K562 (cell line): ENCODE results near the gene FASTK. TPM values are rescaled to one million over a fixed set of nuclear protein-coding genes. Genes with fewer than 3 reads are reported as not detected.

Experiments used
- CHD2 ChIP-seq: IDR thresholded peaks from 2 replicates; pipeline ENCODE4 v1.6.1; 2011; ENCODE audit warnings: low read depth, low read length
- CXXC5 ChIP-seq: fragments of 250-450 bp; sonication (Bioruptor Pico); IDR thresholded peaks from 2 replicates; pipeline ENCODE4 v1.8.0; 2022; ENCODE audit warnings: inconsistent platforms, mild to moderate bottlenecking, moderate library complexity
- FIP1L1 ChIP-seq: fragments of 200-400 bp; formaldehyde crosslinking; IDR thresholded peaks from 2 replicates; pipeline ENCODE4 v1.6.1; 2018; ENCODE audit warnings: mild to moderate bottlenecking, low read depth, low read length; ENCODE audit not compliant: poor library complexity, severe bottlenecking
- IRF1 ChIP-seq: sonication (generic); formaldehyde crosslinking; IDR thresholded peaks from 2 replicates; pipeline ENCODE4 v1.8.0; 2022; ENCODE audit warnings: missing genetic modification reagents, mild to moderate bottlenecking, borderline replicate concordance
- KLF10 ChIP-seq: fragments of 250-450 bp; sonication (Bioruptor Pico); IDR thresholded peaks from 2 replicates; pipeline ENCODE4 v1.6.1; 2021; ENCODE audit warnings: matching md5 sums
- NKRF ChIP-seq: fragments of 450-650 bp; IDR thresholded peaks from 2 replicates; pipeline ENCODE4 v1.6.1; 2016; ENCODE audit warnings: borderline replicate concordance
- RFX5 ChIP-seq: IDR thresholded peaks from 2 replicates; pipeline ENCODE4 v1.6.1; 2011; ENCODE audit warnings: low read depth, mild to moderate bottlenecking, improper control_type of control experiment, low read length
- SREBF2 ChIP-seq: sonication (generic); formaldehyde crosslinking; IDR thresholded peaks from 2 replicates; pipeline ENCODE4 v1.4.0; 2020; ENCODE audit warnings: mild to moderate bottlenecking, missing genetic modification reagents
- SRSF3 ChIP-seq: fragments of 200-400 bp; formaldehyde crosslinking; IDR thresholded peaks from 2 replicates; pipeline ENCODE4 v1.6.1; 2016; ENCODE audit warnings: mild to moderate bottlenecking, low read length, moderate library complexity; ENCODE audit not compliant: insufficient read depth
- ZNF143 ChIP-seq: sonication (generic); formaldehyde crosslinking; IDR thresholded peaks from 2 replicates; pipeline ENCODE4 v1.9.0; 2022; ENCODE audit warnings: mild to moderate bottlenecking, missing genetic modification reagents
- ZNF766 ChIP-seq: fragments of 200-800 bp; sonication (Bioruptor generic); conservative IDR thresholded peaks from 2 replicates; pipeline ENCODE4 v1.6.1; 2016; ENCODE audit warnings: missing genetic modification characterization, missing compliant biosample characterization
- polyA plus RNA-seq, 8 experiments: library from polyadenylated mRNA; depleted of rRNA in 4 of 8; stranded (reverse) in 5 of 8; unstranded in 3 of 8; fragments of >200 nt; fragmentation: Nextera tagmentation in 2 of 8; fragmentation: Illumina TruSeq in 1 of 8; extraction: Ambion mirVana in 2 of 8; extraction: Trizol in 1 of 8; gene quantifications; 2 replicates each; pipeline versions ENCODE4 v1.2.1 to v1.2.3, GENCODE V29; 2011 to 2014; ENCODE audit warnings: inconsistent platforms in 1 of 8, missing spikeins in 1 of 8
- total RNA-seq, 7 experiments: library from RNA; depleted of rRNA in 6 of 7; stranded (reverse); fragments of >200 nt in 6 of 7; fragmentation: Illumina TruSeq in 2 of 7; extraction: Trizol in 2 of 7; gene quantifications; 2 replicates each; pipeline versions ENCODE4 v1.2.1 to v1.2.3, GENCODE V29; 2011 to 2021; ENCODE audit warnings: low replicate concordance in 1 of 7
- TF ChIP-seq, protein P1 (sequence below): fragments of 450-650 bp; conservative IDR thresholded peaks from 2 replicates; pipeline ENCODE4 v1.6.1; 2016; ENCODE audit warnings: missing genetic modification characterization, low read depth, mild to moderate bottlenecking, control low read depth, missing compliant biosample characterization
- TF ChIP-seq, protein P2 (sequence below): fragments of 250-450 bp; sonication (Bioruptor Pico); IDR thresholded peaks from 2 replicates; pipeline ENCODE4 v1.4.0; 2020
- TF ChIP-seq, protein P3 (sequence below): fragments of 200-800 bp; sonication (Bioruptor generic); IDR thresholded peaks from 2 replicates; pipeline ENCODE4 v1.6.1; 2017; ENCODE audit warnings: missing genetic modification characterization, missing compliant biosample characterization

Gene FASTK
- total and polyA plus RNA-seq, 9 of the 15 experiments (the other 6 are each of a cell fraction or from before 2014, with no cell fraction given), result 0.51 to 150 (median 48.2) TPM

GRCh38 chr7:151038951-151039849 lies 41.4 kb downstream of the FASTK start (continued):
- TF ChIP-seq IRF1 (CRISPR knock-in tag) (no peak), ZNF143 (CRISPR knock-in tag) (0 out of 2 replicates have a peak, but pooled peaks have one; percentile 3), SREBF2 (CRISPR knock-in tag) (no peak), CHD2 (no peak; the same call in 1 of the 2 replicates), SRSF3 (no peak), KLF10 (no peak), ZNF766 (CRISPR knock-in tag) (peak; percentile 93), NKRF (no peak), FIP1L1 (no peak), RFX5 (no peak), CXXC5 (peak; percentile 87)
- TF ChIP-seq, protein P1, sequence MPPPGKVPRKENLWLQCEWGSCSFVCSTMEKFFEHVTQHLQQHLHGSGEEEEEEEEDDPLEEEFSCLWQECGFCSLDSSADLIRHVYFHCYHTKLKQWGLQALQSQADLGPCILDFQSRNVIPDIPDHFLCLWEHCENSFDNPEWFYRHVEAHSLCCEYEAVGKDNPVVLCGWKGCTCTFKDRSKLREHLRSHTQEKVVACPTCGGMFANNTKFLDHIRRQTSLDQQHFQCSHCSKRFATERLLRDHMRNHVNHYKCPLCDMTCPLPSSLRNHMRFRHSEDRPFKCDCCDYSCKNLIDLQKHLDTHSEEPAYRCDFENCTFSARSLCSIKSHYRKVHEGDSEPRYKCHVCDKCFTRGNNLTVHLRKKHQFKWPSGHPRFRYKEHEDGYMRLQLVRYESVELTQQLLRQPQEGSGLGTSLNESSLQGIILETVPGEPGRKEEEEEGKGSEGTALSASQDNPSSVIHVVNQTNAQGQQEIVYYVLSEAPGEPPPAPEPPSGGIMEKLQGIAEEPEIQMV (tag), result no peak
- TF ChIP-seq, protein P2, sequence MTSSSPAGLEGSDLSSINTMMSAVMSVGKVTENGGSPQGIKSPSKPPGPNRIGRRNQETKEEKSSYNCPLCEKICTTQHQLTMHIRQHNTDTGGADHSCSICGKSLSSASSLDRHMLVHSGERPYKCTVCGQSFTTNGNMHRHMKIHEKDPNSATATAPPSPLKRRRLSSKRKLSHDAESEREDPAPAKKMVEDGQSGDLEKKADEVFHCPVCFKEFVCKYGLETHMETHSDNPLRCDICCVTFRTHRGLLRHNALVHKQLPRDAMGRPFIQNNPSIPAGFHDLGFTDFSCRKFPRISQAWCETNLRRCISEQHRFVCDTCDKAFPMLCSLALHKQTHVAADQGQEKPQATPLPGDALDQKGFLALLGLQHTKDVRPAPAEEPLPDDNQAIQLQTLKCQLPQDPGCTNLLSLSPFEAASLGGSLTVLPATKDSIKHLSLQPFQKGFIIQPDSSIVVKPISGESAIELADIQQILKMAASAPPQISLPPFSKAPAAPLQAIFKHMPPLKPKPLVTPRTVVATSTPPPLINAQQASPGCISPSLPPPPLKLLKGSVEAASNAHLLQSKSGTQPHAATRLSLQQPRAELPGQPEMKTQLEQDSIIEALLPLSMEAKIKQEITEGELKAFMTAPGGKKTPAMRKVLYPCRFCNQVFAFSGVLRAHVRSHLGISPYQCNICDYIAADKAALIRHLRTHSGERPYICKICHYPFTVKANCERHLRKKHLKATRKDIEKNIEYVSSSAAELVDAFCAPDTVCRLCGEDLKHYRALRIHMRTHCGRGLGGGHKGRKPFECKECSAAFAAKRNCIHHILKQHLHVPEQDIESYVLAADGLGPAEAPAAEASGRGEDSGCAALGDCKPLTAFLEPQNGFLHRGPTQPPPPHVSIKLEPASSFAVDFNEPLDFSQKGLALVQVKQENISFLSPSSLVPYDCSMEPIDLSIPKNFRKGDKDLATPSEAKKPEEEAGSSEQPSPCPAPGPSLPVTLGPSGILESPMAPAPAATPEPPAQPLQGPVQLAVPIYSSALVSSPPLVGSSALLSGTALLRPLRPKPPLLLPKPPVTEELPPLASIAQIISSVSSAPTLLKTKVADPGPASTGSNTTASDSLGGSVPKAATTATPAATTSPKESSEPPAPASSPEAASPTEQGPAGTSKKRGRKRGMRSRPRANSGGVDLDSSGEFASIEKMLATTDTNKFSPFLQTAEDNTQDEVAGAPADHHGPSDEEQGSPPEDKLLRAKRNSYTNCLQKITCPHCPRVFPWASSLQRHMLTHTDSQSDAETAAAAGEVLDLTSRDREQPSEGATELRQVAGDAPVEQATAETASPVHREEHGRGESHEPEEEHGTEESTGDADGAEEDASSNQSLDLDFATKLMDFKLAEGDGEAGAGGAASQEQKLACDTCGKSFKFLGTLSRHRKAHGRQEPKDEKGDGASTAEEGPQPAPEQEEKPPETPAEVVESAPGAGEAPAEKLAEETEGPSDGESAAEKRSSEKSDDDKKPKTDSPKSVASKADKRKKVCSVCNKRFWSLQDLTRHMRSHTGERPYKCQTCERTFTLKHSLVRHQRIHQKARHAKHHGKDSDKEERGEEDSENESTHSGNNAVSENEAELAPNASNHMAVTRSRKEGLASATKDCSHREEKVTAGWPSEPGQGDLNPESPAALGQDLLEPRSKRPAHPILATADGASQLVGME (CRISPR knock-in tag), result no peak
- TF ChIP-seq, protein P3, sequence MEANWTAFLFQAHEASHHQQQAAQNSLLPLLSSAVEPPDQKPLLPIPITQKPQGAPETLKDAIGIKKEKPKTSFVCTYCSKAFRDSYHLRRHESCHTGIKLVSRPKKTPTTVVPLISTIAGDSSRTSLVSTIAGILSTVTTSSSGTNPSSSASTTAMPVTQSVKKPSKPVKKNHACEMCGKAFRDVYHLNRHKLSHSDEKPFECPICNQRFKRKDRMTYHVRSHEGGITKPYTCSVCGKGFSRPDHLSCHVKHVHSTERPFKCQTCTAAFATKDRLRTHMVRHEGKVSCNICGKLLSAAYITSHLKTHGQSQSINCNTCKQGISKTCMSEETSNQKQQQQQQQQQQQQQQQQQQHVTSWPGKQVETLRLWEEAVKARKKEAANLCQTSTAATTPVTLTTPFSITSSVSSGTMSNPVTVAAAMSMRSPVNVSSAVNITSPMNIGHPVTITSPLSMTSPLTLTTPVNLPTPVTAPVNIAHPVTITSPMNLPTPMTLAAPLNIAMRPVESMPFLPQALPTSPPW (CRISPR knock-in tag), result peak; percentile 92
